ENCODE data around the gene TMED1. TPM values are rescaled to one million over a fixed set of nuclear protein-coding genes. Genes with fewer than 3 reads are reported as not detected.

The TMED1 gene
- total and polyA plus RNA-seq, 4 donors: 25.8 to 49.8 (median 33.9) TPM

DNA sequence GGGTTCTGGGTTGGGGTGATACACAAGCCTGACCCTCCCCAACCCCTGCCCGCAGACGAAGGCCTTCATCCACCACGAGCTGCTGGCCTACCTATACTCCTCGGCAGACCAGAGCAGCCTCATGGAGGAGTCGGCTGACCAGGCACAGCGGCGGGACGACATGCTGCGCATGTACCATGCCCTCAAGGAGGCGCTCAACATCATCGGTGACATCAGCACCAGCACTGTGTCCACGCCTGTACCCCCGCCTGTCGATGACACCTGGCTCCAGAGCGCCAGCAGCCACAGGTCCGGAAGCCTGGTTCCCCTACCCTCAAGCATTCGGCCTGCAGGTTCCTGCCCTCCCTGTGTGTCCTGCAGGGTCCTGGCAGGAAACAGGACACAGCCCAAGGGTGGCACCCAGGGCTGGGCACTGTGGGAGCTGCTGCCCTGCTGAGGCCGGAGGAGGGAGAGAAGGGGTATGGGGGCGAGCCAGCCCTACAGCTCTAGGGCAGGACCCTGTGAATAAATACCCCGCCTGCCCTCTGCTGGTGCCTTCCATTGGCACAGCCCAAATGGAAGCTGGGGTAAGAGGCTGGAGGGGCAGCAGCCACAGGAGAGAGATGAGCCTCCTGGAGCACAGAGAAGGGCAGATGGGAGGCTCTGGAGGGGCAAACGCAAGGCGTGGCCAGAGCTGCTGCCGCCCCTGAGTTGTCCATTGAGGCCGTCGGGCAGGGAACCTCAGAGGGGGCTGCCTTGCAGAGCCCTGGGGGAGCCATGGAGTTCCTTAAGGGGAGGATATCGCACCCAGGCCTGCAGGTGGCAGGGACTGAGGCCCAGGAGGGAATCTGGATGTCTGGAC, 6.8 kb downstream of the TMED1 start:
- Histone ChIP-seq H3K4me3 (no peak overlapping the region), H3K36me3 (ENCODE audit: control insufficient read depth in 4 of 4, insufficient read depth in 4 of 4, low read length in 4 of 4) (peaks cover 6 to 67% (median 21%) of the 10 kb centered on the region in 4 donors), H3K9ac (ENCODE audit: insufficient read depth in 1 of 2, low read length in 2 of 2) (no peak overlapping the region), H3K9me3 (ENCODE audit: control insufficient read depth in 4 of 4, insufficient read depth in 3 of 4, low read length in 3 of 4) (no peaks in the 10 kb centered on the region), H3K27ac (ENCODE audit: low read depth in 1 of 2, low read length in 1 of 2) (no peak overlapping the region), H3K4me1 (ENCODE audit: control insufficient read depth in 5 of 5, insufficient read depth in 5 of 5, low read length in 5 of 5) (no peaks in the 10 kb centered on the region), H3K27me3 (ENCODE audit: control insufficient read depth in 3 of 3, insufficient read depth in 3 of 3, low read length in 2 of 3) (no peaks in the 10 kb centered on the region)
- DNase-seq (no peak), ATAC-seq (ENCODE audit: insufficient read depth, low FRiP score) (no peak)
- WGBS, 2 donors: 92 to 94% methylated on average over 26 of the region's 26 CpGs
- TF ChIP-seq, protein P1, sequence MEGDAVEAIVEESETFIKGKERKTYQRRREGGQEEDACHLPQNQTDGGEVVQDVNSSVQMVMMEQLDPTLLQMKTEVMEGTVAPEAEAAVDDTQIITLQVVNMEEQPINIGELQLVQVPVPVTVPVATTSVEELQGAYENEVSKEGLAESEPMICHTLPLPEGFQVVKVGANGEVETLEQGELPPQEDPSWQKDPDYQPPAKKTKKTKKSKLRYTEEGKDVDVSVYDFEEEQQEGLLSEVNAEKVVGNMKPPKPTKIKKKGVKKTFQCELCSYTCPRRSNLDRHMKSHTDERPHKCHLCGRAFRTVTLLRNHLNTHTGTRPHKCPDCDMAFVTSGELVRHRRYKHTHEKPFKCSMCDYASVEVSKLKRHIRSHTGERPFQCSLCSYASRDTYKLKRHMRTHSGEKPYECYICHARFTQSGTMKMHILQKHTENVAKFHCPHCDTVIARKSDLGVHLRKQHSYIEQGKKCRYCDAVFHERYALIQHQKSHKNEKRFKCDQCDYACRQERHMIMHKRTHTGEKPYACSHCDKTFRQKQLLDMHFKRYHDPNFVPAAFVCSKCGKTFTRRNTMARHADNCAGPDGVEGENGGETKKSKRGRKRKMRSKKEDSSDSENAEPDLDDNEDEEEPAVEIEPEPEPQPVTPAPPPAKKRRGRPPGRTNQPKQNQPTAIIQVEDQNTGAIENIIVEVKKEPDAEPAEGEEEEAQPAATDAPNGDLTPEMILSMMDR (IDR thresholded peaks at IDR 0.05; ENCODE audit: control extremely low read depth, extremely low read depth): no peak

DNA sequence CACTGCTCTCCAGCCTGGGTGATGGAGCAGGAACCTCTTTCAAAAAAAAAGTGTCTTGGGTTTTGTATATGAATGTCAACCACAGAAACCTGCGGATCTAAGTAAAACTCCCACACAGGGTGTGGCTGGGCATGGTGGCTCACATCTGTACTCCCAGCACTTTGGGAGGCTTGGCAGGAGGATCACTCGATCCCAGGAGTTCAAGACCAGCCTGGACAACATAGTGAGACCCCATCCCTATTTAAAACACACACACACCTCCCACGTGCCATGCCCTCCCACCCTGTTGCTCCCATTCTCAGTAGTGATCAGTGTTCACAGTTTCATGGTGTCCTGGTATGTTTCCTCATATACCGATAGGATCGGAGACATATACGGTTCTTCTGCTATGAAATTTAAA, 9.2 kb downstream of the TMED1 start:
- Histone ChIP-seq H3K36me3 (ENCODE audit: control insufficient read depth in 4 of 4, insufficient read depth in 4 of 4, low read length in 4 of 4) (peaks cover 10 to 64% (median 25%) of the 10 kb centered on the region in 4 donors), H3K9me3 (ENCODE audit: control insufficient read depth in 4 of 4, insufficient read depth in 3 of 4, low read length in 3 of 4) (no peaks in the 10 kb centered on the region), H3K27ac (ENCODE audit: low read depth in 1 of 2, low read length in 1 of 2) (no peak overlapping the region), H3K4me3 (no peak overlapping the region), H3K4me1 (ENCODE audit: control insufficient read depth in 5 of 5, insufficient read depth in 5 of 5, low read length in 5 of 5) (no peaks in the 10 kb centered on the region), H3K9ac (ENCODE audit: insufficient read depth in 1 of 2, low read length in 2 of 2) (no peak overlapping the region), H3K27me3 (ENCODE audit: control insufficient read depth in 3 of 3, insufficient read depth in 3 of 3, low read length in 2 of 3) (no peaks in the 10 kb centered on the region)
- no peak for ATAC-seq (ENCODE audit: insufficient read depth, low FRiP score)
- DNase-seq: no peak
- 92% methylated on average over 6 of the region's 6 CpGs for WGBS, 2 donors
- TF ChIP-seq, protein P1 (IDR thresholded peaks at IDR 0.05; ENCODE audit: control extremely low read depth, extremely low read depth): no peak

DNA sequence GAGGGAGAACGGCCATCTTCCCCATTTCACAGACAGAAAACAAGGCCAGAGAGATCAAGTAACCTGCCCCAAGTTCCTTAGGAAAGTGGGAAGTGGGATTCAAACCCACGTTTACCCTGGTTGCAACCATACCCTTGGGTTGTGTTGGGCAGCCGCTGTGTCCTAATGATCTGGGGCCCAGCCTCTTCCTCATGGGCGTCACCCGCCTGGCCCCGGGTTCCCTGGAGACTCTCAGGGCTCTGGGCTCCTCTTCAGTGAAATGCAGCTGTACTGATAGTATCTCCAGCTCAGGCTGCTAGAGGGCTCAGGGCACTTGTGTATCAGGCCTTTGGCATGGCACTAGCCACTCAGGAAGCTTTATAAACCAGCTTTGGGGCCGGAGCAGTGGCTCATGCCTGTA, 9.8 kb downstream of the TMED1 start:
- H3K4me3 ChIP-seq: no peak overlapping the region
- no peaks in the 10 kb centered on the region for H3K9me3 ChIP-seq (ENCODE audit: control insufficient read depth in 4 of 4, insufficient read depth in 3 of 4, low read length in 3 of 4)
- 56 to 81% methylated on average over 7 of the region's 7 CpGs for WGBS, 2 donors
- no peak overlapping the region for H3K9ac ChIP-seq (ENCODE audit: insufficient read depth in 1 of 2, low read length in 2 of 2)
- H3K27me3 ChIP-seq (ENCODE audit: control insufficient read depth in 3 of 3, insufficient read depth in 3 of 3, low read length in 2 of 3): no peaks in the 10 kb centered on the region
- H3K27ac ChIP-seq (ENCODE audit: low read depth in 1 of 2, low read length in 1 of 2): no peak overlapping the region
- H3K4me1 ChIP-seq (ENCODE audit: control insufficient read depth in 5 of 5, insufficient read depth in 5 of 5, low read length in 5 of 5): no peaks in the 10 kb centered on the region
- TF ChIP-seq, protein P1 (IDR thresholded peaks at IDR 0.05; ENCODE audit: control extremely low read depth, extremely low read depth): no peak
- peaks cover 12 to 61% (median 29%) of the 10 kb centered on the region in 4 donors for H3K36me3 ChIP-seq (ENCODE audit: control insufficient read depth in 4 of 4, insufficient read depth in 4 of 4, low read length in 4 of 4)
- DNase-seq: no peak
- ATAC-seq (ENCODE audit: insufficient read depth, low FRiP score): no peak

Measured in lung (tissue), 12 donors.